Left hindlimb (tissue), 1 donor: ENCODE results near the gene ADRA2C.

Experiments used
- DNase-seq: peaks from one replicate; pipeline ENCODE4 v3.0.0-alpha.2; 2018

ADRA2C gene

GRCh38 chr4:3762264-3762663 lies 3.9 kb upstream of the ADRA2C start:
- no peak for DNase-seq

- DNase-seq: no peak
Observed at GRCh38 chr4:3762753-3763549, 3.2 kb upstream of the ADRA2C start.

- no peak for DNase-seq
Observed at GRCh38 chr4:3765271-3766035, 732 bp upstream of the ADRA2C start.

GRCh38 chr4:3766785-3767569 lies 792 bp downstream of the ADRA2C start:
- no peak for DNase-seq

- DNase-seq: no peak
Observed at GRCh38 chr4:3767570-3768288, 1.5 kb downstream of the ADRA2C start.

- no peak for DNase-seq
Observed at GRCh38 chr4:3768842-3769641, 2.9 kb downstream of the ADRA2C start.

GRCh38 chr4:3769642-3770184 lies 3.5 kb downstream of the ADRA2C start:
- no peak for DNase-seq

GRCh38 chr4:3770323-3771163 lies 4.4 kb downstream of the ADRA2C start:
- DNase-seq: no peak

GRCh38 chr4:3771164-3771809 lies 5.1 kb downstream of the ADRA2C start:
- no peak for DNase-seq

GRCh38 chr4:3771939-3772495 lies 5.8 kb downstream of the ADRA2C start:
- no peak for DNase-seq

- no peak for DNase-seq
Observed at GRCh38 chr4:3772632-3773031, 6.4 kb downstream of the ADRA2C start.

GRCh38 chr4:3773552-3774001 lies 7.4 kb downstream of the ADRA2C start:
- DNase-seq: no peak

- no peak for DNase-seq
Observed at GRCh38 chr4:3774253-3774883, 8.2 kb downstream of the ADRA2C start.

GRCh38 chr4:3775005-3775404 lies 8.8 kb downstream of the ADRA2C start:
- no peak for DNase-seq

- no peak for DNase-seq
Observed at GRCh38 chr4:3775576-3775975, 9.4 kb downstream of the ADRA2C start.

- DNase-seq: no peak
Observed at GRCh38 chr4:3776166-3777032, 10.2 kb downstream of the ADRA2C start.

GRCh38 chr4:3777033-3777390 lies 10.8 kb downstream of the ADRA2C start:
- no peak for DNase-seq

GRCh38 chr4:3777669-3778068 lies 11.5 kb downstream of the ADRA2C start:
- no peak for DNase-seq
